ENCODE data around the gene CIART.
"Not testable (repeated sequence)": the region's sequence is repeated elsewhere in the genome, so short reads cannot be mapped to it uniquely, and the experiment has no call there.

Gene CIART

GRCh38 chr1:150281758-150282557, at the start of gene CIART:
CIART (plus strand) TSS chr1:150282554; CDS start chr1:150283268, 714 bp downstream.
- DNase-seq (ENCODE audit: low spot score), result peak; percentile 69

- DNase-seq (ENCODE audit: low spot score), result not testable (repeated sequence)
These were observed 49.4 kb upstream of the CIART start for GRCh38 chr1:150232921-150233320.

GRCh38 chr1:150233359-150234308, 48.7 kb upstream of the CIART start:
- DNase-seq (ENCODE audit: low spot score), result peak; percentile 20

GRCh38 chr1:150234309-150234565, 48.1 kb upstream of the CIART start:
- no peak for DNase-seq (ENCODE audit: low spot score)

GRCh38 chr1:150234566-150235293, 47.6 kb upstream of the CIART start:
- DNase-seq (ENCODE audit: low spot score), result peak; percentile 82

DNA sequence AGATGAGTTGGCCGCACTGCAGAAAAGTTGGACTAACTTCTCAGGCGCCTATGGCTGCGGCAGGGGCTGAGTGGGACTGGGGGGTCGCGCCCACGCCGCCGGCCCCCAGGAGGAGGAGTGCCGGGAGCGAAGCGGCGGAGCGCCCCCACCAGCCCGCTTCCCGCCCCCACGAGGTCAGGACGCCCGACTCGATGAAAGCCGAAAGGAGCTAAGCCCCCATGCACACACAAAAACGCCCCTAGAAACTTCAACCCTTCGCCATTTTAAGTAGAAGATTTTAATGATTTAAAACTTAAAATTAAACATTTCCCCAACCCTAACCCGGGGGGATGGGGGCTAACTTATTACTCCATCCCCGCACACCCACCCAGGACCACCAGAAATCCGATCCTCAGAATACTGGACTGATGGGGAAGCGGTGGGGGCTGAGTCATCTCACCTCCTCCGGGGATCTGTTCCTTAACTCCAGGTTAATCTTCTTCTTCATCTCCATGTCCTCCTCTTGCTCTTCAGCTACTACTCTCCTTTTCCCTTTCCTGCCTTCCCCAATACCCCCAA, 47.0 kb upstream of the CIART start:
- DNase-seq (ENCODE audit: low spot score), result peak; percentile 44

- DNase-seq (ENCODE audit: low spot score), result peak; percentile 98
These were observed 46.3 kb upstream of the CIART start, which contains the start of gene ANP32E for GRCh38 chr1:150235852-150236613. ANP32E (minus strand) TSS chr1:150236112; CDS start chr1:150235786, 326 bp downstream.

- DNase-seq (ENCODE audit: low spot score), result no peak
These were observed 45.7 kb upstream of the CIART start for GRCh38 chr1:150236614-150237100.

DNA sequence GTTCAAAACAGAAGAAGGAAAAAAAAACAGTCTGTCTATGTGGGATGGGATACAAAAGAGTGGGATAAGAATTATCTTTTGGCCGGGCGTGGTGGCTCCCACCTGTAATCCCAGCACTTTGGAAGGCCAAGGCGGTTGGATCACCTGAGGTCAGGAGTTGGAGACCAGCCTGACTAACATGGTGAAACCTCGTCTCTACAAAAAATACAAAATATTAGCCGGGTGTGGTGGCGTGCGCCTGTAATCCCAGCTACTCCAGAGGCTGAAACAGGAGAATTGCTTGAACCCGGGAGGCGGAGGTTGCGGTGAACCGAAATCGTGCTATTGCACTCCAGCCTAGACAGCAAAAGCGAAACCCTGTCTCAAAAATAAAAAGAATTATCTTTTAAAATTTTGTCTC, 45.2 kb upstream of the CIART start:
- not testable (repeated sequence) for DNase-seq (ENCODE audit: low spot score)

DNA sequence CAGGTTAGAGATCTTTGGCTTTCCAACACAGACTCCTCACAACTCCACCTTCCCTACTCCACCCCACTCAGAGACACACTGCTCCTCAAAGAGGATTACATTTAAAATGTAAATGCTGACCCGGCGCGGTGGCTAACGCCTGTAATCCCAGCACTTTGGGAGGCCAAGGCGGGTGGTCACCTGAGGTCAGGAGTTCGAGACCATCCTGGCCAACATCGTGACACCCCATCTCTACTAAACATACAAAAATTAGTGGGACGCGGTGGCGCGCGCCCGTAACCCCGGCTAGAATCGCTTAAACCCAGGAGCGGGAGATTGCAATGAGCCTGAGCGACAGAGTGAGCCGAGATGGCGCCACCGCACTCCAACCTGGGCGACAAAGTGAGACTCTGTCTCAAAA, 44.6 kb upstream of the CIART start:
- no peak for DNase-seq (ENCODE audit: low spot score)

DNA sequence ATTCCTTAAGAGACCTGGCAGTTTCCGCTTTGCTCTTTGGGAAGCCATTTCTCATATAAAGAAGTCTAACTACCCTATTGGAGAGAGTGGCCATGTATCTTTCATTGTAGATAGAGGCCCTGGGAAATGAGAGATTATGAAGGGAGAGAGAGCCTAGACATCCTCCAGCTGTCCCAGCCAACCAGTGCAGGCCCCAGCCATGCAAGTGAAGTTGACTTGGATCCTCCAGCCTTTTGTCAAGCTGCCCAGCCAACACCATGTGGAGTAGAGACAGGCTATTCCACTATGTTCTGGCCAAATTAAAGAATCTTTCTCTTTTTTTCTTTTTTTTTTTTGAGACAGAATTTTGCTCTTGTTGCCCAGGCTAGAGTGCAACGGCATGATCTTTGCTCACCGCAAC, 39.4 kb upstream of the CIART start:
- no peak for DNase-seq (ENCODE audit: low spot score)

GRCh38 chr1:150249936-150250335, 32.4 kb upstream of the CIART start:
- DNase-seq (ENCODE audit: low spot score), result no peak

GRCh38 chr1:150256198-150256553, 26.2 kb upstream of the CIART start:
- DNase-seq (ENCODE audit: low spot score), result no peak

- no peak for DNase-seq (ENCODE audit: low spot score)
These were observed 25.6 kb upstream of the CIART start for GRCh38 chr1:150256554-150257341.

GRCh38 chr1:150257624-150258585, 24.4 kb upstream of the CIART start, which contains the start of gene CA14:
CA14 (plus strand) TSS chr1:150257774; CDS start chr1:150258129, 355 bp downstream.
- DNase-seq (ENCODE audit: low spot score), result no peak

GRCh38 chr1:150259217-150259616, 23.1 kb upstream of the CIART start:
- no peak for DNase-seq (ENCODE audit: low spot score)

DNA sequence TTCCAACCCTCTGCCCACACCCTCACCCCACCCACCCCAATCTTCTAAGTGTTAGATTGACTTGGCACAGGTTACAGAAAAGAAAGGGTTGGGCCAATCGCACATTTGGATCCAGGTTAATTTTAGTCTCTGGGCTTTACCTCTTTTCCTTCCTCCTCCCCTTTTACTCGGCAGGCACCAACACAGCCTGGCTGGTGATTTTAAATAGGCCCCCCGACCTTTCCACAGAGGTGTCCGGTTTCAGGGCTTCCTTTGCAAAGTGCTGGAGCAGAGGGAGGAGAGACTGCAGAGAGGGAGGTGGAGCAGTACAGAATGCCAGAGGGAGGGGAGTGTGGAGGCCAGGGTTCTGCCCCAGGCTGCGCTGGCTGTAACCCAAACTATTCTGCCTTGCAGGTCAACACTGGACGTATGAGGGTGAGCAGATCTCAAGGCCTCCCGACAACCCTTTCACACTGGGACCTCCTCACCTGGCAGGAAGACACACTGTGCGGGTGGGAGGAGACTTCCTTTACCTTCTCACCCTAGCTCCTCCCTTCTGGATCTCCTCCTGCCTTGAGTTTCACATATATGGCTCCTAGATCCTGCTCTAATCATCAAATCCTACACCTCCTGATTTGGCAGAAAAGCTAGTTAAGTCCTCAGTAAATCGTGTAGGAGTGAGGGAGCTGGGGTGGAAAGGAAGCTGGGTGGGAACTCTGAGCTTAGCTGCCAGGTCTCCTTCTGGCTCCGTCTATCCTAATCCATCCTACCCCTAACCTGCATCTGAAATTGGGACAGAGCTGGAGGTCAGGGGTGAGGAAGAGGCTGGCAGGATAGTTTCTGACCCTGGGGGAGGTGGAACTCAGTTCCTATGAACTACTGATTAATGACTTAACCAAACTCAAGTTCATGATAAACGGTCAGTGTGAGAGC, 22.3 kb upstream of the CIART start:
- no peak for DNase-seq (ENCODE audit: low spot score)

DNA sequence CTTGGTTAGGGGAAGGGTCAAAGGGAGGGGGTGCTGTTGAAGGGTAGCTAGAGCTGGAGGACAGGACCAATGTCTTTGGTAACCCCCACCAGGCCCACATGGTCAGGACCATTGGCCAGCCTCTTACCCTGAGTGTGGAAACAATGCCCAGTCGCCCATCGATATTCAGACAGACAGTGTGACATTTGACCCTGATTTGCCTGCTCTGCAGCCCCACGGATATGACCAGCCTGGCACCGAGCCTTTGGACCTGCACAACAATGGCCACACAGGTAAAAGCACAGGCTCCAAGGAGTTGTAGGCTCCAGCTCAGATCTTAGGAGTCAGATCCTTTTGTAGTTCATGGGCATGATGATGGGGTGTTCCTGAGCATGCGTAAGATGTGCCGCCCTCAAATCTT, 21.0 kb upstream of the CIART start:
- no peak for DNase-seq (ENCODE audit: low spot score)

All from germinal center (tissue), 1 donor.